Suprapubic skin (tissue), 4 donors: ENCODE data around the gene CRYBA2. TPM values are rescaled to one million over a fixed set of nuclear protein-coding genes. Genes with fewer than 3 reads are reported as not detected.

ENCODE experiments used
- DNase-seq, 2 donors: peaks; one replicate each; pipeline ENCODE4 v3.0.0-alpha.2; 2019; ENCODE audit warnings: low spot score in 2 of 2
- H3K27ac ChIP-seq: fragments of 200-600 bp; sonication (generic); one replicate; pipeline ENCODE4 v1.5.1; 2019
- H3K27me3 ChIP-seq: fragments of 200-600 bp; sonication (generic); one replicate; pipeline ENCODE4 v1.5.1; 2019
- H3K36me3 ChIP-seq: fragments of 200-600 bp; sonication (generic); one replicate; pipeline ENCODE4 v1.5.1; 2019
- H3K4me1 ChIP-seq: fragments of 200-600 bp; sonication (generic); one replicate; pipeline ENCODE4 v1.5.1; 2019
- H3K4me3 ChIP-seq: fragments of 200-600 bp; sonication (generic); one replicate; pipeline ENCODE4 v1.5.1; 2019; ENCODE audit warnings: mild to moderate bottlenecking
- H3K9me3 ChIP-seq: fragments of 200-600 bp; sonication (generic); one replicate; pipeline ENCODE4 v1.5.1; 2019
- CTCF ChIP-seq, 2 donors: fragments of 200-600 bp in 1 of 2; fragments of 450-650 bp in 1 of 2; sonication (generic) in 1 of 2; IDR thresholded peaks; one replicate each; pipeline ENCODE4 v1.5.1; 2016 to 2019; ENCODE audit warnings: antibody characterized with exemption in 2 of 2, mild to moderate bottlenecking in 1 of 2, moderate library complexity in 1 of 2
- EP300 ChIP-seq: sonication (generic); formaldehyde crosslinking; IDR thresholded peaks from one replicate; pipeline ENCODE4 v1.6.1; 2017; ENCODE audit warnings: antibody characterized with exemption
- POLR2A ChIP-seq, 2 donors: fragments of 450-650 bp; IDR thresholded peaks; one replicate each; pipeline ENCODE4 v1.6.1; 2017; ENCODE audit warnings: antibody characterized with exemption in 2 of 2, mild to moderate bottlenecking in 2 of 2, moderate library complexity in 2 of 2
- POLR2AphosphoS5 ChIP-seq, 3 donors: sonication (generic); formaldehyde crosslinking; IDR thresholded peaks; one replicate each; pipeline ENCODE4 v1.6.1; 2017; ENCODE audit warnings: antibody characterized with exemption in 3 of 3
- WGBS: methylation state at CpG from one replicate; pipeline ENCODE4 v1.1.5; 2018; 5-methylcytosine and 5-hydroxymethylcytosine counted together
- total RNA-seq, 4 donors: library from RNA; depleted of rRNA; stranded (reverse); fragments of >200 nt; gene quantifications; one replicate each; pipeline ENCODE4 v1.1.0, GENCODE V29; 2016

The CRYBA2 gene
- total RNA-seq, 4 donors from 2014 or later: not detected

- H3K4me3 ChIP-seq: peak overlapping the region; percentile 41
- TF ChIP-seq EP300: no peak
- no peak for TF ChIP-seq POLR2A (IDR thresholded peaks at IDR 0.05)
- no peak for TF ChIP-seq CTCF (IDR thresholded peaks at IDR 0.05)
- TF ChIP-seq POLR2AphosphoS5 (IDR thresholded peaks at IDR 0.05): no peak
- DNase-seq: no peak
- no peak overlapping the region for H3K27ac ChIP-seq
- H3K9me3 ChIP-seq: no peaks in the 10 kb centered on the region
- H3K4me1 ChIP-seq: peaks cover 31% of the 10 kb centered on the region
- no peaks in the 10 kb centered on the region for H3K36me3 ChIP-seq
- peaks cover 91% of the 10 kb centered on the region for H3K27me3 ChIP-seq
- no CpG with 5 or more reads among the region's 26 CpGs for WGBS
Observed at GRCh38 chr2:219001100-219001576, 7.9 kb upstream of the CRYBA2 start.

- 29% methylated on average over 4 of the region's 8 CpGs for WGBS
- Histone ChIP-seq H3K36me3 (no peaks in the 10 kb centered on the region), H3K27ac (no peak overlapping the region), H3K4me1 (peaks cover 35% of the 10 kb centered on the region), H3K9me3 (no peaks in the 10 kb centered on the region), H3K27me3 (peaks cover 91% of the 10 kb centered on the region), H3K4me3 (no peak overlapping the region)
- DNase-seq: no peak
- TF ChIP-seq POLR2A (IDR thresholded peaks at IDR 0.05) (no peak), CTCF (IDR thresholded peaks at IDR 0.05) (no peak), POLR2AphosphoS5 (IDR thresholded peaks at IDR 0.05) (no peak), EP300 (no peak)
Observed at GRCh38 chr2:219000569-219000960, 7.3 kb upstream of the CRYBA2 start.

- Histone ChIP-seq H3K27me3 (peaks cover 91% of the 10 kb centered on the region), H3K36me3 (no peaks in the 10 kb centered on the region), H3K9me3 (no peaks in the 10 kb centered on the region), H3K4me1 (peaks cover 35% of the 10 kb centered on the region), H3K4me3 (no peak overlapping the region), H3K27ac (no peak overlapping the region)
- DNase-seq: no peak
- no peak for TF ChIP-seq POLR2A (IDR thresholded peaks at IDR 0.05)
- TF ChIP-seq CTCF (IDR thresholded peaks at IDR 0.05): no peak
- no peak for TF ChIP-seq EP300
- no peak for TF ChIP-seq POLR2AphosphoS5 (IDR thresholded peaks at IDR 0.05)
- 30% methylated on average over 6 of the region's 9 CpGs for WGBS
Observed at GRCh38 chr2:218999881-219000568, 6.8 kb upstream of the CRYBA2 start.

- Histone ChIP-seq H3K4me3 (no peak overlapping the region), H3K27ac (no peak overlapping the region), H3K9me3 (no peaks in the 10 kb centered on the region), H3K27me3 (peaks cover 91% of the 10 kb centered on the region), H3K4me1 (peaks cover 35% of the 10 kb centered on the region), H3K36me3 (no peaks in the 10 kb centered on the region)
- TF ChIP-seq EP300 (no peak), POLR2A (IDR thresholded peaks at IDR 0.05) (no peak), POLR2AphosphoS5 (IDR thresholded peaks at IDR 0.05) (no peak), CTCF (IDR thresholded peaks at IDR 0.05) (no peak)
- WGBS: 63% methylated on average over 9 of the region's 10 CpGs
- no peak for DNase-seq
Observed at GRCh38 chr2:218999021-218999880, 6.0 kb upstream of the CRYBA2 start.

- H3K4me3 ChIP-seq: no peak overlapping the region
- WGBS: 69% methylated on average over 12 of the region's 12 CpGs
- no peak for DNase-seq
- H3K27me3 ChIP-seq: peaks cover 91% of the 10 kb centered on the region
- TF ChIP-seq EP300 (no peak), POLR2AphosphoS5 (IDR thresholded peaks at IDR 0.05) (no peak), CTCF (IDR thresholded peaks at IDR 0.05) (no peak), POLR2A (IDR thresholded peaks at IDR 0.05) (no peak)
- H3K27ac ChIP-seq: no peak overlapping the region
- peaks cover 42% of the 10 kb centered on the region for H3K4me1 ChIP-seq
- H3K36me3 ChIP-seq: no peaks in the 10 kb centered on the region
- H3K9me3 ChIP-seq: no peaks in the 10 kb centered on the region
Observed at GRCh38 chr2:218998414-218999002, 5.3 kb upstream of the CRYBA2 start.
